ENCODE data around the gene HSPB3. TPM values are rescaled to one million over a fixed set of nuclear protein-coding genes. Genes with fewer than 3 reads are reported as not detected.
"Not testable (repeated sequence)": the region's sequence is repeated elsewhere in the genome, so short reads cannot be mapped to it uniquely, and the experiment has no call there.

HSPB3 gene
- total and polyA plus RNA-seq, 8 donors, result 0.21 to 1.1 (median 0.29) TPM; not detected in 4

DNA sequence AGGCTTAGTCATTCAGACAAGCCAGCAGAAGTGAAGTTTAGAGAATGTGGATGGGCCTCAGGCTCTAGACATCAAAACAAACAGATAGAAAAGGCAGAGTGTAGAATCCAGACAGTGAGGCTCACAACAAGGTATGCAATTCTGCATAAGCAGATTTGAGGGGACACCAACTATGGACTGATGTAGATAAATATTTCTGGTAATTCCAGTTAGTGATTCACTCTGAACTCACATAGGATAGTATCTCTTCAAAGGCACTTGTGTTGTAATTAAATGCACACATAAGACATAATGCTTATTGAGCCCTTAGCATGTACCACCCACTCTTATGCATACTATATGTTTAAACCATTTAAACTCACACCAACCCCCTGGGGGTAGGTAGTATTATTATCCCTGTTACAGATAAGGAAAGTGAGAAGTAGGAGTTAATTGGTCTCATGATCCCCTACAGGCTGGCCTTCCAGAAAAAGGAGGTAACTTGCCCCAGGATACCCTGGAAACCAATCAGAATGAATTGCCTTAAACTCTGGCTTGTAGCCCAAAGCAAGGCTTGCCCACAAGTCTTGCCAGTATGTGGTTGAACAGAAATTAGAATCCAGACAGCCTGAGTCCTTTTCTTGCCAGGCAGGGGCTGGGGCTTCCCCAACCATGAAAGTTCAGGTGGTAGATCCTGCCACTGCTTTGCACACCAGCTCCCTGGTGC lies 39.5 kb upstream of the HSPB3 start:
- no peak for TF ChIP-seq CTCF (IDR thresholded peaks at IDR 0.05)
- intact Hi-C loops (cut with DNase I), result loop anchor here in 1 of 2 donors (10.0 kb wide), 1 partner anchor 171 kb away; no protein-coding TSS in a partner anchor
- H3K4me1 ChIP-seq, result no peaks in the 10 kb centered on the region
- ATAC-seq, result no peak
- H3K27ac ChIP-seq, result no peak overlapping the region
- H3K27me3 ChIP-seq, result no peaks in the 10 kb centered on the region
- no peak for DNase-seq
- no peak overlapping the region for H3K4me3 ChIP-seq
- H3K36me3 ChIP-seq, result no peaks in the 10 kb centered on the region
- no peaks in the 10 kb centered on the region for H3K9me3 ChIP-seq

DNA sequence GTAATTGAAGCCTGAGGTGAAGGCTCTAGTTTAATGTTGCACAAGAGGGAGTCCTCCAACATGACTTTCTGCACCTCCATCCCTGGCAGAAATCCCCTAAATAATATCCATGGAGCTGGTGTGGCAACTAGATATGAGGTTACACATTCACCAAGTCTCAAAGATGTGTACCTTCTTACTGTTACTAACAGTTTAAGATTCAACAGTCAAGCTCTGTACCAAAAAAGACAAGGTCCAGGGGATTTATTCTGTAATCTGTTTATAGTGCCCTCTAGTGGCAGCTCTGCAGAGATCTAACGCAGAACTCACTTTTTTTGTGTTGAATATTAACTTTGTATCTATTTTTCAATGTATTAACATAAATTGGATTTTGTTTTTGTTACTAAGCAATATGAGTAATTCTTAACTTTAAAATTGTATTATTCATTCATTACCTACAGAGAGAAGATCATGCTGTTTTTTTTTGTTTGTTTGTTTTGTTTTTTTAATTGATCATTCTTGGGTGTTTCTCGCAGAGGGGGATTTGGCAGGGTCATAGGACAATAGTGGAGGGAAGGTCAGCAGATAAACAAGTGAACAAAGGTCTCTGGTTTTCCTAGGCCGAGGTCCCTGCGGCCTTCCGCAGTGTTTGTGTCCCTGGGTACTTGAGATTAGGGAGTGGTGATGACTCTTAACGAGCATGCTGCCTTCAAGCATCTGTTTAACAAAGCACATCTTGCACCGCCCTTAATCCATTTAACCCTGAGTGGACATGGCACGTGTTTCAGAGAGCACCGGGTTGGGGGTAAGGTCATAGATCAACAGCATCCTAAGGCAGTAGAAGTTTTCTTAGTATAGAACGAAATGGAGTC lies 35.7 kb upstream of the HSPB3 start:
- H3K4me3 ChIP-seq, H3K4me1 ChIP-seq, H3K27me3 ChIP-seq, H3K27ac ChIP-seq, H3K9me3 ChIP-seq, H3K36me3 ChIP-seq: not testable (repeated sequence)
- TF ChIP-seq CTCF (IDR thresholded peaks at IDR 0.05), result peak; percentile 76 to 80
- intact Hi-C loops (cut with DNase I), result loop anchor here in 1 of 2 donors (10.0 kb wide), 1 partner anchor 175 kb away; no protein-coding TSS in a partner anchor
- DNase-seq (peak in 2 of 4 donors; percentile 29 to 48), ATAC-seq (peak; percentile 94)

DNA sequence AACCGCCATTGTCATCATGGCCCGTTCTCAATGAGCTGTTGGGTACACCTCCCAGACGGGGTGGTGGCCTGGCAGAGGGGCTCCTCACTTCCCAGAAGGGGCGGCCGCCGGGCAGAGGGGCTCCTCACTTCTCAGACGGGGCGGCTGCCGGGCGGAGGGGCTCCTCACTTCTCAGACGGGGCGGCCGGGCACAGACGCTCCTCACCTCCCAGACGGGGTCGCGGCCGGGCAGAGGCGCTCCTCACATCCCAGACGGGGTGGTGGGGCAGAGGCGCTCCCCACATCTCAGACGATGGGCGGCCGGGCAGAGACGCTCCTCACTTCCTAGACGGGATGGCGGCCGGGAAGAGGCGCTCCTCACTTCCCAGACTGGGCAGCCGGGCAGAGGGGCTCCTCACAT lies 35.0 kb upstream of the HSPB3 start:
- H3K36me3 ChIP-seq; H3K4me1 ChIP-seq; ATAC-seq; H3K9me3 ChIP-seq; H3K27me3 ChIP-seq; DNase-seq; intact Hi-C loops (cut with DNase I); H3K4me3 ChIP-seq; H3K27ac ChIP-seq: not testable (repeated sequence)

- no peak for ATAC-seq
Measured at GRCh38 chr5:54421976-54422375, 33.5 kb upstream of the HSPB3 start.

DNA sequence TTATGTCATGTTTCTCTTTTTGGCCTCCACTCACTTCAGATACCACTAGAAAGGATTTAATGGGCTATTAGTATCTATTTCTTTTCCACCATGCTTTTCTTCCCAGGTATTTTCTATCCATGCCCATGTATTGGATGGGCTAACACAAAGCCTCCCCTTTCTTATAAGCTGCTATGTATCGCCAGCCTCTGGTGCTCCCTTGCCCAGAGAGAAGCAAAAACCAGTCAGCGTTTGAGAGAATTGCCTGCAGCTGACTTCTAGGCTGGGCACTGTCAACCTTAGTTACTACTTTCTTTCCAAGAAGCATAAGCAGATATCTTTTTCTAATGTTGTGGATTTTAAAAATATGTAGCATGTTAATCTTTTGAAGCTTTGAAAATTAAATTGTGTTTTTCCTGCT lies 30.2 kb upstream of the HSPB3 start:
- Histone ChIP-seq H3K27me3 (no peaks in the 10 kb centered on the region), H3K27ac (no peak overlapping the region), H3K36me3 (no peaks in the 10 kb centered on the region), H3K4me3 (no peak overlapping the region), H3K4me1 (no peaks in the 10 kb centered on the region), H3K9me3 (no peaks in the 10 kb centered on the region)
- TF ChIP-seq CTCF (IDR thresholded peaks at IDR 0.05), result no peak
- DNase-seq (no peak), ATAC-seq (no peak)
- intact Hi-C loops (cut with DNase I), result no loop called here

More at GRCh38 chr5:54421976-54422375, 33.5 kb upstream of the HSPB3 start:
- Histone ChIP-seq H3K4me1 (no peaks in the 10 kb centered on the region), H3K9me3 (no peaks in the 10 kb centered on the region), H3K27ac (no peak overlapping the region), H3K36me3 (no peaks in the 10 kb centered on the region), H3K27me3 (no peaks in the 10 kb centered on the region), H3K4me3 (no peak overlapping the region)
- intact Hi-C loops (cut with DNase I), result no loop called here
- TF ChIP-seq CTCF (IDR thresholded peaks at IDR 0.05), result no peak
- DNase-seq, result no peak

Measured in left lung (tissue), 10 donors.